ENCODE results near the gene TMEM91. TPM values are rescaled to one million over a fixed set of nuclear protein-coding genes. Genes with fewer than 3 reads are reported as not detected.

Gene TMEM91
- 0.49 and 11.0 TPM in 2 replicates for total RNA-seq

GRCh38 chr19:41376241-41376997 is at the start of gene TMEM91:
Gene TMEM91 (plus strand): TSS chr19:41376533. CDS start chr19:41378310, 1,777 bp downstream.

GRCh38 chr19:41353466-41354342 is 22.6 kb upstream of the TMEM91 start, which contains the start of gene TGFB1:
Gene TGFB1 (minus strand): TSS chr19:41353922. CDS start chr19:41353044, 878 bp downstream.

GRCh38 chr19:41363753-41364523 is 12.4 kb upstream of the TMEM91 start, which contains the start of gene B9D2:
Gene B9D2 (minus strand): TSS chr19:41364149. CDS start chr19:41363519, 630 bp downstream.

GRCh38 chr19:41397086-41398049 is 21.0 kb downstream of the TMEM91 start, which contains the start of the genes BCKDHA and EXOSC5:
Gene BCKDHA (plus strand): TSS chr19:41397818. CDS start chr19:41397828, 10 bp downstream.
Gene EXOSC5 (minus strand): TSS chr19:41397359. CDS start chr19:41397328, 31 bp downstream.

GRCh38 chr19:41426952-41427646 is 50.8 kb downstream of the TMEM91 start, which contains the start of gene B3GNT8:
Gene B3GNT8 (minus strand): TSS chr19:41427374. CDS start chr19:41426778, 596 bp downstream.

Other genes starting within 250 kb of the TMEM91 start
- 2.9 and 4.1 TPM in 2 replicates for gene CYP2S1, start 183.3 kb upstream of the TMEM91 start, total RNA-seq
- 356 and 367 TPM in 2 replicates for gene AXL, start 157.3 kb upstream of the TMEM91 start, total RNA-seq
- gene HNRNPUL1, start 112.2 kb upstream of the TMEM91 start, total RNA-seq: 125 and 158 TPM in 2 replicates
- gene CCDC97, start 66.4 kb upstream of the TMEM91 start, total RNA-seq: 11.9 and 18.6 TPM in 2 replicates
- 44.2 and 44.6 TPM in 2 replicates for gene TGFB1, start 22.6 kb upstream of the TMEM91 start, total RNA-seq
- 9.0 and 9.9 TPM in 2 replicates for gene B9D2, start 12.4 kb upstream of the TMEM91 start, total RNA-seq
- gene EXOSC5, start 20.8 kb downstream of the TMEM91 start, total RNA-seq: 18.9 and 25.3 TPM in 2 replicates
- 43.7 and 108 TPM in 2 replicates for gene BCKDHA, start 21.3 kb downstream of the TMEM91 start, total RNA-seq
- gene B3GNT8, start 50.8 kb downstream of the TMEM91 start, total RNA-seq: 1.5 and 3.9 TPM in 2 replicates
- 45.6 and 57.0 TPM in 2 replicates for gene DMAC2, start 63.4 kb downstream of the TMEM91 start, total RNA-seq
- not detected in 2 replicates for gene ERICH4, start 66.6 kb downstream of the TMEM91 start, total RNA-seq
- not detected in 2 replicates for gene CEACAM21, start 199.6 kb downstream of the TMEM91 start, total RNA-seq